GM18873 (cell line): Measurements from ENCODE around the gene SENP1.

ENCODE experiments used
- ATAC-seq: cut with Tn5 transposase; IDR thresholded peaks from one replicate; pipeline ENCODE4 v1.9.1; 2021; ENCODE audit warnings: mild to moderate bottlenecking, moderate library complexity, moderate number of reproducible peaks; ENCODE audit not compliant: unreplicated experiment, low FRiP score

Gene SENP1

GRCh38 chr12:48004053-48004941 is 101.6 kb downstream of the SENP1 start, which contains the start of gene COL2A1:
Gene COL2A1 (minus strand): TSS chr12:48004476. CDS start chr12:48004321, 155 bp downstream.
- no peak for ATAC-seq

DNA sequence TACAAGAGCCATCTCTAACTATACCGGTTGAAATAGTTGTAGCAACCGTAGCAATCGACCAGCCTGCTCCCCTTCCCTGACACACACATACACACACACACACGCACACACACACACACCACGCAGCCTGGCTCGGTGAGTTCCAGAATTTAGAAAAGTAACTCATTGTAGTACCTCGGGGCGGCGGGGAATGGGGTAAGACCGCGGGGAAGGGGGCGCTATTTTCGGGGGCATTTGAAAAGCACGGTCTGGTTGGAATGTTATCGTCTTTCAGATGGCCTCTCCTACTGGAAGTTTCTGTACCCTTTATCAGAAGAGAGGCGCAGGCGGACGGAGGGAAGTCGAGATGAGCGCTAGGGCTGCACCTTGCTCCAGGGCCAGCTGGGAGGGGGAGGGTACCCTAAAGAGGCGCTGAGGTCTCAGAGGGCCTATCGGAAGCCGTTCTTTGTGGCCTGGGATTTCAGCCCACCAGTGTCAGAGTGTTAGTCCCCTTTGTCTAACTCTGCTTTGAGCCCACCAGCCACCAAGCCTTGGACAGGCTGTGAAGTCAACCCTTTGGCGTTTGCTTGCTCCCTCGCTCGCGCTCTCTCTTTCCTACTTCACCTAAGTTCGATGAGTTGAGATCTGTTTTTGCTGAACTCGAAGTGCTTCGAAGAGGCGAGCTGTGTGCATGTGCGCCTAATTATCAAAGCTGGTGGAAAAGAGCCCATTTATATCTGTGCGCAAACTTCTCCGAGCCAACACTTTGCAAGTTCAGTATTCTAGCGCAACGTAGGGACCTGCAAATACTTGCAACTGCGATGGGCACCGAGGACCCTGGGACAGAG is 102.4 kb downstream of the SENP1 start:
- no peak for ATAC-seq

GRCh38 chr12:48002773-48003218 is 103.1 kb downstream of the SENP1 start:
- ATAC-seq = no peak

DNA sequence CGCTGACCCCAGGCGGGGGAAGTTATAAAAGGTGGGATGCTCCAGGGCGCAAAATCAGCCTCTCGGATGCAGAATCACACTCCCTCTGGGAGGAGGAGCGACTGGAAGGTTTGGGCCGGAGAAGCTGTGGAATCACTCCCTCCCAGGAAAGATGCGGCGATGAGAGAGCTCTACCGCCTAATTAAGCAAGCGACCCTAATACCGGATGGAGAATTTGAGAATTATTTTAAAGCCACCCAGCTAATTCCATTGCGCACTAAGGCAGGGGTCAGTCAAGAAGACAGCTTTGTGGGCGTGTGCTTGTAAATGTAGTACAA is 103.5 kb downstream of the SENP1 start:
- ATAC-seq = no peak

- ATAC-seq = no peak
Observed at GRCh38 chr12:48001505-48002413, 104.1 kb downstream of the SENP1 start.

GRCh38 chr12:48000878-48001504 is 104.9 kb downstream of the SENP1 start:
- ATAC-seq = no peak

GRCh38 chr12:47999816-48000215 is 106.1 kb downstream of the SENP1 start:
- no peak for ATAC-seq

GRCh38 chr12:47997321-47997720 is 108.6 kb downstream of the SENP1 start:
- ATAC-seq = no peak

DNA sequence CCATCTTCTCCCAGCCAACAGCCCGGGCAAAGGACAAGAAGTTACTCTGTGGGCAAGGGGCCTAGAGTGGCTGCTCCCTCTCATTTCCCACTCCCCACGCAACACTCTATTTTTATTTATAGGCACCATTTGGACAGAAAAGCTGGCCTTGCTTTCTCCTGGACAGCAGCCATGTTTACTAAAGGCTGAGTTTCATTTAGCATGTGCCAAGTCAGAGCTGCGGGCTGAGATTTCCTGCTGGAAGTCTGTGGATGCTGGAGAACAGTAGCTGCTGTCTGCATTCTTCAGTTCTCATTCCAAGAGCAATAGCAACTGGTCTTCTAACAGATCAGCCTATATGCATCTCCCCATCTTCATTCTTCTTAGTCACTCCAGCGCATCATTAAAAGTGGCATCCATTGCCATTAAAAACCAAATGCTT is 109.9 kb downstream of the SENP1 start:
- ATAC-seq = no peak

DNA sequence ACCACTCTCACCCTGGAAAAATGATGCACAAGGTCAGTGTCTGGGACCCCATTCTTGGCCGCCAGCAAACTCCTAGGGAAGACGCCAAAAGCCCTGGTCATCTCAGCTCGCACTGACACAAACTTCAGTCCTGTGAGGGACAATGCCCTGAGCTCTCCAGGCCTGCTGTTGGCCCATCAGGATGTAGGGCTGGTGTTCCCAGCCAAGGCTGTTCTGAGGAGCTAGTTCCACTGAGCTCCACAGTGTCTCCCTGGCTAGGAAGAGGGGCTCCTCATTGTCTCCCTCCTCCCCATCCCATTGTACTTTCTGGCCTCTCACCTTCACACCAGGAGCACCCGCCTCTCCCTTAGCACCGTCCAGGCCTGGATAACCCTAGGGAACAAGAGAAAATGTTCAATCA is 112.4 kb downstream of the SENP1 start:
- no peak for ATAC-seq
